ENCODE measurements around the gene MARCHF6. TPM values are rescaled to one million over a fixed set of nuclear protein-coding genes. Genes with fewer than 3 reads are reported as not detected.
A peak's percentile ranks its signal among the peaks of the same experiment; 100 is the strongest.

MARCHF6 gene
- total and polyA plus RNA-seq, 2 donors from 2014 or later, result 70.4 to 177 TPM

- H3K9me3 ChIP-seq (ENCODE audit: control insufficient read depth in 2 of 3, insufficient read depth in 1 of 3, low read length in 3 of 3), result no peaks in the 10 kb centered on the region
- no peak for TF ChIP-seq CTCF (IDR thresholded peaks at IDR 0.05; ENCODE audit: borderline replicate concordance, extremely low read depth, insufficient read depth)
- H3K4me3 ChIP-seq (ENCODE audit: low read length in 3 of 3), result no peak overlapping the region
- H3K36me3 ChIP-seq (ENCODE audit: control insufficient read depth in 2 of 3, insufficient read depth in 3 of 3, low read length in 3 of 3), result no peaks in the 10 kb centered on the region
- FAIRE-seq, result no peak
- intact Hi-C loops (cut with DNase I), result no loop called here
- H3K27me3 ChIP-seq (ENCODE audit: control insufficient read depth, insufficient read depth, low read length), result no peaks in the 10 kb centered on the region
- no peak overlapping the region for H3K27ac ChIP-seq (ENCODE audit: low read depth in 2 of 2, low read length in 2 of 2)
- H3K4me1 ChIP-seq (ENCODE audit: control insufficient read depth in 2 of 3, insufficient read depth in 2 of 3, low read depth in 1 of 3, low read length in 3 of 3), result peaks cover 0 to 5% (median 0%) of the 10 kb centered on the region in 3 donors
- no peak overlapping the region for H3K9ac ChIP-seq (ENCODE audit: low read length in 3 of 3)
- DNase-seq, result no peak
These were observed 31.6 kb upstream of the MARCHF6 start for GRCh38 chr5:10321882-10322281.

GRCh38 chr5:10323588-10324488 lies 29.7 kb upstream of the MARCHF6 start:
- peak in 2 of 5 donors; percentile 56 to 62 for DNase-seq
- Histone ChIP-seq H3K4me1 (ENCODE audit: control insufficient read depth in 2 of 3, insufficient read depth in 2 of 3, low read depth in 1 of 3, low read length in 3 of 3) (peaks cover 0 to 5% (median 0%) of the 10 kb centered on the region in 3 donors), H3K9me3 (ENCODE audit: control insufficient read depth in 2 of 3, insufficient read depth in 1 of 3, low read length in 3 of 3) (no peaks in the 10 kb centered on the region), H3K27me3 (ENCODE audit: control insufficient read depth, insufficient read depth, low read length) (no peaks in the 10 kb centered on the region), H3K9ac (ENCODE audit: low read length in 3 of 3) (no peak overlapping the region), H3K27ac (ENCODE audit: low read depth in 2 of 2, low read length in 2 of 2) (no peak overlapping the region), H3K4me3 (ENCODE audit: low read length in 3 of 3) (no peak overlapping the region), H3K36me3 (ENCODE audit: control insufficient read depth in 2 of 3, insufficient read depth in 3 of 3, low read length in 3 of 3) (no peaks in the 10 kb centered on the region)
- intact Hi-C loops (cut with DNase I), result no loop called here
- no peak for FAIRE-seq
- TF ChIP-seq CTCF (IDR thresholded peaks at IDR 0.05; ENCODE audit: borderline replicate concordance, extremely low read depth, insufficient read depth), result no peak

GRCh38 chr5:10324518-10325370 lies 28.8 kb upstream of the MARCHF6 start:
- Histone ChIP-seq H3K27me3 (ENCODE audit: control insufficient read depth, insufficient read depth, low read length) (no peaks in the 10 kb centered on the region), H3K36me3 (ENCODE audit: control insufficient read depth in 2 of 3, insufficient read depth in 3 of 3, low read length in 3 of 3) (no peaks in the 10 kb centered on the region), H3K4me3 (ENCODE audit: low read length in 3 of 3) (no peak overlapping the region), H3K27ac (ENCODE audit: low read depth in 2 of 2, low read length in 2 of 2) (no peak overlapping the region), H3K9me3 (ENCODE audit: control insufficient read depth in 2 of 3, insufficient read depth in 1 of 3, low read length in 3 of 3) (no peaks in the 10 kb centered on the region), H3K9ac (ENCODE audit: low read length in 3 of 3) (no peak overlapping the region), H3K4me1 (ENCODE audit: control insufficient read depth in 2 of 3, insufficient read depth in 2 of 3, low read depth in 1 of 3, low read length in 3 of 3) (peaks cover 0 to 5% (median 0%) of the 10 kb centered on the region in 3 donors)
- intact Hi-C loops (cut with DNase I), result no loop called here
- FAIRE-seq (no peak), DNase-seq (no peak)
- no peak for TF ChIP-seq CTCF (IDR thresholded peaks at IDR 0.05; ENCODE audit: borderline replicate concordance, extremely low read depth, insufficient read depth)

Data from kidney (tissue), 14 donors.